NB4 (cell line): Measurements from ENCODE around the gene CDH1.

Experiments
- CTCF ChIP-seq: IDR thresholded peaks from one replicate; pipeline ENCODE4 v1.5.1; 2012; ENCODE audit warnings: low read depth, low read length
- POLR2A ChIP-seq: IDR thresholded peaks from 2 replicates; pipeline ENCODE4 v1.6.1; 2011; ENCODE audit warnings: mild to moderate bottlenecking; ENCODE audit not compliant: insufficient read length; ENCODE audit errors: extremely low read depth
- TF ChIP-seq, protein P1 (sequence below): IDR thresholded peaks from 2 replicates; pipeline ENCODE4 v1.6.1; 2011; ENCODE audit warnings: low read depth, low read length

- TF ChIP-seq CTCF (no peak), POLR2A (no peak)
- TF ChIP-seq, protein P1, sequence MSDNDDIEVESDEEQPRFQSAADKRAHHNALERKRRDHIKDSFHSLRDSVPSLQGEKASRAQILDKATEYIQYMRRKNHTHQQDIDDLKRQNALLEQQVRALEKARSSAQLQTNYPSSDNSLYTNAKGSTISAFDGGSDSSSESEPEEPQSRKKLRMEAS = no peak
Measured at GRCh38 chr16:68710211-68710610, 26.9 kb upstream of the CDH1 start.
